SK-N-SH (cell line): ENCODE results near the gene CENPO. TPM values are rescaled to one million over a fixed set of nuclear protein-coding genes. Genes with fewer than 3 reads are reported as not detected.

ENCODE experiments used
- CTCF ChIA-PET: fragments of 300-600, 350-600 bp; formaldehyde crosslinking; extraction: SDS; loops from one replicate; lab custom pipeline; 2021; lab: Yijun Ruan, JAX
- POLR2A ChIA-PET: fragments of 350-600 bp; sonication (Branson Sonifier 250); formaldehyde crosslinking; extraction: SDS; loops from one replicate; lab custom pipeline; 2020; ENCODE audit warnings: antibody characterized with exemption, inconsistent platforms; lab: Yijun Ruan, JAX
- DNase-seq: peaks from one replicate; pipeline ENCODE4 v3.0.0; 2012
- H2AFZ ChIP-seq: fragments of 200-600 bp; sonication (generic); 2 replicates; pipeline ENCODE4 v1.8.1; 2016; ENCODE audit warnings: antibody characterized with exemption, mild to moderate bottlenecking, low read depth
- H3F3A ChIP-seq: fragments of 200-600 bp; sonication (generic); replicated peaks from 2 replicates; pipeline ENCODE3; 2016; ENCODE audit warnings: antibody characterized with exemption, mild to moderate bottlenecking; ENCODE audit not compliant: insufficient read depth
- H3K27ac ChIP-seq, 2 experiments: fragments of 200-500 bp in 1 of 2; fragments of 200-600 bp in 1 of 2; sonication (Bioruptor generic) in 1 of 2; sonication (generic), shearing (Covaris generic) in 1 of 2; 2 replicates each; pipeline versions ENCODE4 v1.5.1 to v1.6.1; 2014 to 2016; ENCODE audit warnings: low read depth in 2 of 2, inconsistent platforms in 1 of 2, low read length in 1 of 2, mild to moderate bottlenecking in 1 of 2, mixed read lengths in 1 of 2
- H3K27me3 ChIP-seq: fragments of 200-600 bp; sonication (generic), shearing (Covaris generic); 2 replicates; pipeline ENCODE4 v1.6.1; 2016; ENCODE audit warnings: mixed run types; ENCODE audit not compliant: insufficient read depth
- H3K36me3 ChIP-seq, 2 experiments: fragments of 200-500 bp in 1 of 2; fragments of 200-600 bp in 1 of 2; sonication (Bioruptor generic) in 1 of 2; sonication (generic) in 1 of 2; replicated peaks in 1 of 2; 2 replicates each; pipeline versions ENCODE3 to v1.5.1; 2014 to 2016; ENCODE audit warnings: low read length in 1 of 2, mild to moderate bottlenecking in 1 of 2; ENCODE audit not compliant: insufficient read depth in 2 of 2, control insufficient read depth in 1 of 2
- H3K4me1 ChIP-seq, 2 experiments: fragments of 200-500 bp in 1 of 2; fragments of 200-600 bp in 1 of 2; sonication (Bioruptor generic) in 1 of 2; sonication (generic), shearing (Covaris generic) in 1 of 2; 2 replicates each; pipeline versions ENCODE4 v1.5.1 to v1.6.1; 2014 to 2016; ENCODE audit warnings: low read depth in 1 of 2, low read length in 1 of 2, mixed run types in 1 of 2; ENCODE audit not compliant: insufficient read depth in 2 of 2, control insufficient read depth in 1 of 2
- H3K4me2 ChIP-seq: fragments of 200-600 bp; sonication (generic), shearing (Covaris generic); 2 replicates; pipeline ENCODE4 v1.6.1; 2017; ENCODE audit warnings: mixed run types
- H3K4me3 ChIP-seq, 2 experiments: fragments of 200-500 bp in 1 of 2; fragments of 200-600 bp in 1 of 2; sonication (Bioruptor generic) in 1 of 2; sonication (generic), shearing (Covaris generic) in 1 of 2; 2 replicates each; pipeline versions ENCODE4 v1.5.1 to v1.8.1; 2014 to 2016; ENCODE audit warnings: low read depth in 2 of 2, inconsistent platforms in 1 of 2, low read length in 1 of 2, mild to moderate bottlenecking in 1 of 2, mixed read lengths in 1 of 2, moderate library complexity in 1 of 2
- H3K79me2 ChIP-seq: fragments of 200-600 bp; sonication (generic); 2 replicates; pipeline ENCODE4 v1.8.1; 2017; ENCODE audit warnings: mild to moderate bottlenecking; ENCODE audit not compliant: insufficient read depth
- H3K9ac ChIP-seq: fragments of 200-600 bp; sonication (generic); 2 replicates; pipeline ENCODE4 v1.6.1; 2017; ENCODE audit warnings: mixed run types
- H3K9me2 ChIP-seq: fragments of 200-600 bp; sonication (generic); 2 replicates; pipeline ENCODE4 v1.6.1; 2017; ENCODE audit warnings: mixed run types
- H3K9me3 ChIP-seq: fragments of 200-600 bp; sonication (generic); 2 replicates; pipeline ENCODE4 v1.6.1; 2017; ENCODE audit warnings: mixed run types, mild to moderate bottlenecking, moderate library complexity
- H4K20me1 ChIP-seq: fragments of 200-600 bp; sonication (generic); 2 replicates; pipeline ENCODE4 v1.6.1; 2017; ENCODE audit warnings: mild to moderate bottlenecking, mixed run types; ENCODE audit not compliant: insufficient read depth
- CHD2 ChIP-seq: fragments of 150-350 bp; IDR thresholded peaks from 2 replicates; pipeline ENCODE4 v1.6.1; 2018; ENCODE audit warnings: low read length; ENCODE audit not compliant: partially characterized antibody
- EP300 ChIP-seq, 2 experiments: IDR thresholded peaks; 2 replicates each; pipeline versions ENCODE4 v1.4.0 to v1.6.1; 2012; ENCODE audit warnings: borderline replicate concordance in 1 of 2, low read depth in 1 of 2, low read length in 1 of 2
- EZH2phosphoT487 ChIP-seq: fragments of 200-600 bp; sonication (generic); IDR thresholded peaks from 2 replicates; pipeline ENCODE4 v1.6.1; 2017; ENCODE audit warnings: low read depth, mixed run types, mild to moderate bottlenecking, antibody characterized with exemption, moderate library complexity, borderline replicate concordance
- FOSL2 ChIP-seq: IDR thresholded peaks from 2 replicates; pipeline ENCODE4 v1.4.0; 2012; ENCODE audit warnings: low read depth, mild to moderate bottlenecking, moderate library complexity, borderline replicate concordance
- FOXM1 ChIP-seq: IDR thresholded peaks from 2 replicates; pipeline ENCODE4 v1.4.0; 2012; ENCODE audit warnings: low read depth, mild to moderate bottlenecking
- GABPA ChIP-seq: IDR thresholded peaks from 2 replicates; pipeline ENCODE4 v1.4.0; 2012; ENCODE audit warnings: low read depth, mild to moderate bottlenecking
- IRF3 ChIP-seq: fragments of 150-350 bp; IDR thresholded peaks from 2 replicates; pipeline ENCODE4 v1.6.1; 2016; ENCODE audit warnings: mild to moderate bottlenecking, low read depth, low read length
- JUND ChIP-seq: IDR thresholded peaks from 2 replicates; pipeline ENCODE4 v1.4.0; 2012
- MAX ChIP-seq: IDR thresholded peaks from 2 replicates; pipeline ENCODE4 v1.4.0; 2012; ENCODE audit warnings: low read depth
- NFIC ChIP-seq: IDR thresholded peaks from 2 replicates; pipeline ENCODE4 v1.4.0; 2012; ENCODE audit warnings: borderline replicate concordance
- NRF1 ChIP-seq: IDR thresholded peaks from 2 replicates; pipeline ENCODE4 v1.6.1; 2012; ENCODE audit warnings: low read depth, mild to moderate bottlenecking, low read length
- PBX3 ChIP-seq: IDR thresholded peaks from 2 replicates; pipeline ENCODE4; 2012
- RCOR1 ChIP-seq: fragments of 150-350 bp; IDR thresholded peaks from 2 replicates; pipeline ENCODE4 v1.6.1; 2017; ENCODE audit warnings: antibody characterized with exemption, low read length
- REST ChIP-seq: IDR thresholded peaks from 2 replicates; pipeline ENCODE4 v1.6.1; 2012; ENCODE audit warnings: mild to moderate bottlenecking, low read depth, low read length, moderate library complexity
- RFX5 ChIP-seq: IDR thresholded peaks from 2 replicates; pipeline ENCODE4 v1.6.1; 2012; ENCODE audit warnings: mild to moderate bottlenecking, improper control_type of control experiment, low read length
- SIN3A ChIP-seq: IDR thresholded peaks from 2 replicates; pipeline ENCODE4 v1.6.1; 2012; ENCODE audit warnings: low read depth, mild to moderate bottlenecking, low read length, moderate library complexity, borderline replicate concordance
- SMC3 ChIP-seq: IDR thresholded peaks from 2 replicates; pipeline ENCODE4 v1.6.1; 2012; ENCODE audit warnings: low read depth, low read length, improper control_type of control experiment
- TCF12 ChIP-seq: IDR thresholded peaks from 2 replicates; pipeline ENCODE4 v1.4.0; 2012
- WGBS: methylation state at CpG from one replicate; pipeline ENCODE4 v1.1.6; 2017; ENCODE audit warnings: low lambda C conversion rate; 5-methylcytosine and 5-hydroxymethylcytosine counted together
- polyA plus RNA-seq, 3 experiments: library from polyadenylated mRNA; depleted of rRNA; stranded (reverse); fragments of >200 nt; gene quantifications; 2 replicates each; pipeline ENCODE4 v1.2.3, GENCODE V29; 2012
- TF ChIP-seq, protein P1 (sequence below): IDR thresholded peaks from 2 replicates; pipeline ENCODE4 v1.4.0; 2012; ENCODE audit warnings: low read depth, borderline replicate concordance
- TF ChIP-seq, protein P2 (sequence below): IDR thresholded peaks from 2 replicates; pipeline ENCODE4 v1.4.0; 2012; ENCODE audit warnings: low read depth, borderline replicate concordance

The CENPO gene
- polyA plus RNA-seq, 1 of the 3 experiments (the other 2 are of a cell fraction), result 18.3 TPM

- WGBS, result 95% methylated on average over 19 of the region's 20 CpGs
- Histone ChIP-seq H3K36me3 (peaks cover 0 to 2% of the 10 kb centered on the region in 2 experiments), H3K4me1 (no peaks in the 10 kb centered on the region; a peak in 1 of 4 replicates), H3K4me3 (no peak overlapping the region), H3K9ac (no peak overlapping the region), H4K20me1 (no peaks in the 10 kb centered on the region), H3K9me2 (no peaks in the 10 kb centered on the region), H3K27ac (no peak overlapping the region), H3K27me3 (no peaks in the 10 kb centered on the region), H3K9me3 (no peaks in the 10 kb centered on the region), H3F3A (no peaks in the 10 kb centered on the region), H3K4me2 (no peak overlapping the region), H3K79me2 (no peaks in the 10 kb centered on the region), H2AFZ (no peak overlapping the region)
- POLR2A ChIA-PET, result no interaction called here
- CTCF ChIA-PET, result interaction anchor here (1.3 to 16.7 kb wide), 3 partner anchors 8 to 426 kb away, joined by 4 to 269 read pairs (median 45); no protein-coding TSS in a partner anchor
- TF ChIP-seq FOXM1 (no peak), RFX5 (no peak), IRF3 (no peak), SMC3 (no peak), SIN3A (no peak), GABPA (no peak), JUND (no peak), NRF1 (no peak), EP300 (IDR thresholded peaks at IDR 0.05; ENCODE audit: borderline replicate concordance in 1 of 2, low read depth in 1 of 2, low read length in 1 of 2) (no peak), CHD2 (no peak), REST (no peak), EZH2phosphoT487 (no peak), NFIC (no peak), MAX (no peak), FOSL2 (no peak), TCF12 (no peak), PBX3 (no peak), RCOR1 (no peak)
- TF ChIP-seq, protein P1, sequence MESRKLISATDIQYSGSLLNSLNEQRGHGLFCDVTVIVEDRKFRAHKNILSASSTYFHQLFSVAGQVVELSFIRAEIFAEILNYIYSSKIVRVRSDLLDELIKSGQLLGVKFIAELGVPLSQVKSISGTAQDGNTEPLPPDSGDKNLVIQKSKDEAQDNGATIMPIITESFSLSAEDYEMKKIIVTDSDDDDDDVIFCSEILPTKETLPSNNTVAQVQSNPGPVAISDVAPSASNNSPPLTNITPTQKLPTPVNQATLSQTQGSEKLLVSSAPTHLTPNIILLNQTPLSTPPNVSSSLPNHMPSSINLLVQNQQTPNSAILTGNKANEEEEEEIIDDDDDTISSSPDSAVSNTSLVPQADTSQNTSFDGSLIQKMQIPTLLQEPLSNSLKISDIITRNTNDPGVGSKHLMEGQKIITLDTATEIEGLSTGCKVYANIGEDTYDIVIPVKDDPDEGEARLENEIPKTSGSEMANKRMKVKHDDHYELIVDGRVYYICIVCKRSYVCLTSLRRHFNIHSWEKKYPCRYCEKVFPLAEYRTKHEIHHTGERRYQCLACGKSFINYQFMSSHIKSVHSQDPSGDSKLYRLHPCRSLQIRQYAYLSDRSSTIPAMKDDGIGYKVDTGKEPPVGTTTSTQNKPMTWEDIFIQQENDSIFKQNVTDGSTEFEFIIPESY, result no peak
- TF ChIP-seq, protein P2, sequence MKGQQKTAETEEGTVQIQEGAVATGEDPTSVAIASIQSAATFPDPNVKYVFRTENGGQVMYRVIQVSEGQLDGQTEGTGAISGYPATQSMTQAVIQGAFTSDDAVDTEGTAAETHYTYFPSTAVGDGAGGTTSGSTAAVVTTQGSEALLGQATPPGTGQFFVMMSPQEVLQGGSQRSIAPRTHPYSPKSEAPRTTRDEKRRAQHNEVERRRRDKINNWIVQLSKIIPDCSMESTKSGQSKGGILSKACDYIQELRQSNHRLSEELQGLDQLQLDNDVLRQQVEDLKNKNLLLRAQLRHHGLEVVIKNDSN, result no peak
- no peak for DNase-seq
Measured at GRCh38 chr2:24834733-24835395, 41.6 kb downstream of the CENPO start.
